DMS 273 treated with DMSO at 0.1 percent for 48 hours (cell line): ENCODE data around the gene RABEP2.
"Not testable (repeated sequence)": the region's sequence is repeated elsewhere in the genome, so short reads cannot be mapped to it uniquely, and the experiment has no call there.

Experiments
- DNase-seq: peaks from one replicate; lab custom pipeline; 2025; lab: John Stamatoyannopoulos, UW

RABEP2 gene

GRCh38 chr16:28932339-28933141, 7.5 kb upstream of the RABEP2 start:
- peak; percentile 16 for DNase-seq

- no peak for DNase-seq
Observed at GRCh38 chr16:28931801-28932225, 6.8 kb upstream of the RABEP2 start, which contains the start of gene CD19. TSS of gene CD19 (plus strand) at chr16:28931971. CDS start at chr16:28932001, 30 bp downstream.

- no peak for DNase-seq
Observed at GRCh38 chr16:28930652-28931051, 5.6 kb upstream of the RABEP2 start.

GRCh38 chr16:28930203-28930602, 5.2 kb upstream of the RABEP2 start:
- DNase-seq = no peak

GRCh38 chr16:28927815-28928214, 2.8 kb upstream of the RABEP2 start:
- no peak for DNase-seq

GRCh38 chr16:28926284-28926683, 1.2 kb upstream of the RABEP2 start:
- DNase-seq = not testable (repeated sequence)

- DNase-seq = no peak
Observed at GRCh38 chr16:28925386-28926228, 569 bp upstream of the RABEP2 start.

- DNase-seq = no peak
Observed at GRCh38 chr16:28924399-28924761, 658 bp downstream of the RABEP2 start.

GRCh38 chr16:28923652-28924398, 1.2 kb downstream of the RABEP2 start:
- DNase-seq = no peak

- no peak for DNase-seq
Observed at GRCh38 chr16:28923231-28923587, 1.8 kb downstream of the RABEP2 start.

- DNase-seq = no peak
Observed at GRCh38 chr16:28918698-28919097, 6.3 kb downstream of the RABEP2 start.

- no peak for DNase-seq
Observed at GRCh38 chr16:28917095-28917494, 7.9 kb downstream of the RABEP2 start.

GRCh38 chr16:28915181-28915580, 9.9 kb downstream of the RABEP2 start:
- DNase-seq = no peak

GRCh38 chr16:28913946-28914724, 10.9 kb downstream of the RABEP2 start:
- DNase-seq = no peak

GRCh38 chr16:28912558-28912957, 12.5 kb downstream of the RABEP2 start:
- no peak for DNase-seq

- DNase-seq = no peak
Observed at GRCh38 chr16:28910086-28911031, 14.7 kb downstream of the RABEP2 start.

GRCh38 chr16:28905800-28906372, 19.2 kb downstream of the RABEP2 start:
- no peak for DNase-seq

- no peak for DNase-seq
Observed at GRCh38 chr16:28905229-28905754, 19.7 kb downstream of the RABEP2 start.

- no peak for DNase-seq
Observed at GRCh38 chr16:28904828-28905227, 20.2 kb downstream of the RABEP2 start.

- no peak for DNase-seq
Observed at GRCh38 chr16:28904363-28904762, 20.7 kb downstream of the RABEP2 start.
